Body of pancreas (tissue), 4 donors: ENCODE data around the gene CXCL6. TPM values are rescaled to one million over a fixed set of nuclear protein-coding genes. Genes with fewer than 3 reads are reported as not detected.

Experiments used
- ATAC-seq: fragments of 150-250 bp; one replicate; pipeline ENCODE4 v1.9.1; 2016
- DNase-seq, 4 donors: peaks; one replicate each; pipeline ENCODE4 v3.0.0-alpha.2; 2019
- H3K27ac ChIP-seq, 4 donors: fragments of 200-600 bp; sonication (generic); 1 replicate in 3 of 4; 2 replicates in 1 of 4; pipeline versions ENCODE4 v1.5.1 to v1.6.1; 2016 to 2019; ENCODE audit warnings: mild to moderate bottlenecking in 1 of 4, mixed read lengths in 1 of 4, moderate library complexity in 1 of 4
- H3K27me3 ChIP-seq, 2 donors: fragments of 200-600 bp; sonication (generic); one replicate each; pipeline ENCODE4 v1.6.0; 2016; ENCODE audit warnings: mild to moderate bottlenecking in 1 of 2
- H3K36me3 ChIP-seq, 2 donors: fragments of 200-600 bp; sonication (generic); replicated peaks in 1 of 2; 2 replicates each; pipeline ENCODE4 v1.5.1; 2016; ENCODE audit warnings: low read depth in 2 of 2; ENCODE audit not compliant: insufficient read depth in 1 of 2
- H3K4me1 ChIP-seq: fragments of 200-600 bp; sonication (generic); one replicate; pipeline ENCODE4 v1.6.0; 2016
- H3K4me3 ChIP-seq, 2 donors: fragments of 200-600 bp; sonication (generic); 1 replicate in 1 of 2; 2 replicates in 1 of 2; pipeline ENCODE4 v1.5.1; 2016 to 2019
- H3K9me3 ChIP-seq, 3 donors: fragments of 200-600 bp; sonication (generic); 1 replicate in 2 of 3; 2 replicates in 1 of 3; pipeline ENCODE4 v1.5.1; 2016
- CTCF ChIP-seq, 7 experiments: fragments of 450-650 bp in 4 of 7; fragments of 200-600 bp in 3 of 7; sonication (generic) in 3 of 7; IDR thresholded peaks; one replicate each; pipeline ENCODE4 v1.5.1; 2016 to 2019; ENCODE audit warnings: antibody characterized with exemption in 7 of 7
- POLR2A ChIP-seq, 3 donors: fragments of 450-650 bp; IDR thresholded peaks; one replicate each; pipeline ENCODE4 v1.6.1; 2016; ENCODE audit warnings: antibody characterized with exemption in 3 of 3, mild to moderate bottlenecking in 2 of 3
- WGBS, 2 donors: methylation state at CpG; one replicate each; pipeline ENCODE4 v1.1.5; 2017; 5-methylcytosine and 5-hydroxymethylcytosine counted together
- intact Hi-C: fragments of 100-400 bp; cut with DNase I; formaldehyde crosslinking; loops from one replicate; pipeline ENCODE4 v1.15.1; 2023
- total RNA-seq, 2 donors: library from RNA; depleted of rRNA; stranded (reverse); fragments of >200 nt; gene quantifications; one replicate each; pipeline ENCODE4 v1.1.0, GENCODE V29; 2016

CXCL6 gene
- total RNA-seq, 2 donors from 2014 or later, result 2.3 to 10.1 TPM

DNA sequence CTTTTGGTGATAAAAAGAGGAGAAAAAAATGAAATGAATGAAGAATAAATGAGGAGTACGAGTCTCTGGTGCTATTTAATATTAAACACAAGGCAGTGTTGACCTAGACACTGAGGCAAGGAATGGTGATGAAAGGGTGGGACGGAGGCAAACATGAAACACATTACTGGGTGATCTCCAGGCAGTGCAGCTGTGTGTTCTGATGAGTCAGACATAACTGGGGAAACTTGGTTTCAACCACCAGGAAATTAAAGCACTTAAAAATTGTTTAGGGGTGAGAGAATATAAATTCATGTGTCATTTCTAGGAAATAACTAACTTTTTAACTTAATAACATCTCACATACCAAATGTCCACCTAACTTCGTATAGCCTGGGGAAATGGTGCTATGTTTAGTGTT is 19.7 kb upstream of the CXCL6 start:
- H3K9me3 ChIP-seq, result no peaks in the 10 kb centered on the region
- no peak overlapping the region for H3K4me3 ChIP-seq
- H3K27me3 ChIP-seq, result no peaks in the 10 kb centered on the region
- ATAC-seq, result peak; percentile 69
- no peaks in the 10 kb centered on the region for H3K4me1 ChIP-seq
- intact Hi-C loops, result no loop called here
- TF ChIP-seq POLR2A (IDR thresholded peaks at IDR 0.05) (no peak), CTCF (IDR thresholded peaks at IDR 0.05) (no peak)
- H3K27ac ChIP-seq, result peak overlapping the region in 1 of 4 donors; percentile 36
- H3K36me3 ChIP-seq, result no peaks in the 10 kb centered on the region
- peak in 2 of 4 donors; percentile 8 to 15 for DNase-seq
- 41 to 47% methylated on average over 3 of the region's 3 CpGs for WGBS, 2 donors

DNA sequence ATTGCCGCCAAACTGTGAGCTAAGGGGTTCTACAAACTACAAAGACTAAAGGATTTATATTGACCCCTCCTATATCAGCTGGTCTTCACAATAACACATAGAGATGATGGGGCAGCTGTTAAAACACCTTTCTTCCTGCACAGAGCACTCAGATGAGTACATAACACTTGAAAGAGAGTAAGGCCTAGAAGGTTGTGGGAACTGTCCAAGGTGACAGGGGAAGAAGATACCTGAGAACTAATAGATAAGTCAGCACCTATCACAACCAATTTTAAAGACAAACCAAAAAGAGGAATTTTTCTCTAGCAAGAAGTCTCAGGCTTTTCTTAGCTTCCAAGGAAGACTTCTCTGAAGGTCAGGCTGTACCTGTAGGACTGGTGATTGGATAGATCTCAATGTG is 19.1 kb upstream of the CXCL6 start:
- DNase-seq (no peak), ATAC-seq (no peak)
- no peak for TF ChIP-seq POLR2A (IDR thresholded peaks at IDR 0.05)
- TF ChIP-seq CTCF (IDR thresholded peaks at IDR 0.05), result no peak
- Histone ChIP-seq H3K4me1 (no peaks in the 10 kb centered on the region), H3K4me3 (no peak overlapping the region), H3K36me3 (no peaks in the 10 kb centered on the region), H3K27ac (peak overlapping the region in 1 of 4 donors; percentile 22), H3K27me3 (no peaks in the 10 kb centered on the region), H3K9me3 (no peaks in the 10 kb centered on the region)
- 93 to 95% methylated on average over 1 of the region's 1 CpG for WGBS, 2 donors
- intact Hi-C loops, result no loop called here

DNA sequence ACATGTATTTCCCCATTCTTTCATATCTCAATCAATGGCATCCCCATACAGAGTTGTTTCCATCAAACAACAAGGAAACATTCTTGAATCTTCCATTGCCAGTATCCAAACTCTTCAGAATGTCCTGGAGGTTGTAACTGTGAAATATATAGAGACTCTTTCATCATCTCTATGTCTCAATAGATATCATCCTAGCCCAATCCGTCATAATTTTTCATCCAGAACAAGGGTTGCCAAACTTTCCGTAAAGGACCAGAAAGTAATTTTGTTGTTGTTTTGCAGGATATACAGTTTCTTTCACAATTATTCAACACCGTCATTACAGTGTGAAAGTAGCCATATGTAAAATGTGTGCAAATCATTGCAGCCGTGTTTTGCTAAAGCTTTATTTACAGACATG is 15.2 kb upstream of the CXCL6 start:
- Histone ChIP-seq H3K4me3 (no peak overlapping the region), H3K9me3 (no peaks in the 10 kb centered on the region), H3K27me3 (no peaks in the 10 kb centered on the region), H3K4me1 (no peaks in the 10 kb centered on the region), H3K27ac (no peak overlapping the region), H3K36me3 (no peaks in the 10 kb centered on the region)
- intact Hi-C loops, result no loop called here
- no peak for TF ChIP-seq POLR2A (IDR thresholded peaks at IDR 0.05)
- TF ChIP-seq CTCF (IDR thresholded peaks at IDR 0.05), result no peak
- no peak for ATAC-seq
- 65 to 69% methylated on average over 4 of the region's 4 CpGs for WGBS, 2 donors
- DNase-seq, result no peak

GRCh38 chr4:73822389-73822788 is 14.1 kb upstream of the CXCL6 start:
- intact Hi-C loops, result no loop called here
- H3K4me3 ChIP-seq, result no peak overlapping the region
- H3K4me1 ChIP-seq, result no peaks in the 10 kb centered on the region
- no peaks in the 10 kb centered on the region for H3K36me3 ChIP-seq
- no peaks in the 10 kb centered on the region for H3K27me3 ChIP-seq
- 68 to 75% methylated on average over 3 of the region's 3 CpGs for WGBS, 2 donors
- TF ChIP-seq POLR2A (IDR thresholded peaks at IDR 0.05) (no peak), CTCF (IDR thresholded peaks at IDR 0.05) (no peak)
- H3K9me3 ChIP-seq, result no peaks in the 10 kb centered on the region
- no peak overlapping the region for H3K27ac ChIP-seq
- ATAC-seq, result no peak
- DNase-seq, result no peak

DNA sequence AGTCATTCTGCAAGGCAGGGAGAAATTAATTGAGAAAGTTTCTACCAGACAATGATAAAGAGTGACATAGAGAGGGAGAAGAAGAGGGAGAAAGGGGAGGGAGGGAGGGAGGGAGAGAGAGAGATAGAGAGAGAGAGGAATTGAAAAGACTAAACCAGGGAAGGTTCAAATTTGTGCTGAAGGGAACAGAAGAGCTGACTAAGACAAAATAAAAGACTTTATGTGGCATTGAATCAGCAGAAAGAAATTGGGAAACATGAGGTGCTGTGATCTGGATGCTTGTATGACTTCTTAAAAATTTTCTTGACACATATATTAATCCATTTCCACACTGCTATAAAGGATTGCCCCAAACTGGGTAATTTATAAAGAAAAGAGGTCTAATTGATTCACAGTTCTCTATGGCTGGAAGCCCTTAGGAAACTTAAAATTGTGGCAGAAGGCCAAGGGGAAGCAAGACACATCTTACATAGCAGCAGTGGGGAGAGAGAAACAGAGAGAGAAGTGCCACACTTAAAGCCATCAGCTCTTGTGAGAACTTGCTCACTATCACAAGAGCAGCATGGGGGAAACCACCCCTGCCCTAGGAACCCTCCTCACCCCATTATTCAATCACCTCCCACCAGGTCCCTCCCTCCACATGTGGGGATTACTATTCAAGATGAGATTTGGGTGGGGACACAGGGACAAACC is 13.5 kb upstream of the CXCL6 start:
- ATAC-seq, result no peak
- Histone ChIP-seq H3K36me3 (no peaks in the 10 kb centered on the region), H3K4me1 (no peaks in the 10 kb centered on the region), H3K27me3 (no peaks in the 10 kb centered on the region), H3K4me3 (no peak overlapping the region), H3K9me3 (no peaks in the 10 kb centered on the region), H3K27ac (no peak overlapping the region)
- DNase-seq, result no peak
- intact Hi-C loops, result no loop called here
- TF ChIP-seq POLR2A (IDR thresholded peaks at IDR 0.05), result no peak
- TF ChIP-seq CTCF (IDR thresholded peaks at IDR 0.05), result no peak
